GM18511 (cell line): Measurements from ENCODE around the gene NHEJ1.
A peak's percentile ranks its signal among the peaks of the same experiment; 100 is the strongest.
"Not testable (repeated sequence)": the region's sequence is repeated elsewhere in the genome, so short reads cannot be mapped to it uniquely, and the experiment has no call there.

Experiments used
- ATAC-seq: cut with Tn5 transposase; IDR thresholded peaks from one replicate; pipeline ENCODE4 v1.9.1; 2021; ENCODE audit warnings: mild to moderate bottlenecking, moderate library complexity; ENCODE audit not compliant: unreplicated experiment

NHEJ1 gene, protein sequence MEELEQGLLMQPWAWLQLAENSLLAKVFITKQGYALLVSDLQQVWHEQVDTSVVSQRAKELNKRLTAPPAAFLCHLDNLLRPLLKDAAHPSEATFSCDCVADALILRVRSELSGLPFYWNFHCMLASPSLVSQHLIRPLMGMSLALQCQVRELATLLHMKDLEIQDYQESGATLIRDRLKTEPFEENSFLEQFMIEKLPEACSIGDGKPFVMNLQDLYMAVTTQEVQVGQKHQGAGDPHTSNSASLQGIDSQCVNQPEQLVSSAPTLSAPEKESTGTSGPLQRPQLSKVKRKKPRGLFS

DNA sequence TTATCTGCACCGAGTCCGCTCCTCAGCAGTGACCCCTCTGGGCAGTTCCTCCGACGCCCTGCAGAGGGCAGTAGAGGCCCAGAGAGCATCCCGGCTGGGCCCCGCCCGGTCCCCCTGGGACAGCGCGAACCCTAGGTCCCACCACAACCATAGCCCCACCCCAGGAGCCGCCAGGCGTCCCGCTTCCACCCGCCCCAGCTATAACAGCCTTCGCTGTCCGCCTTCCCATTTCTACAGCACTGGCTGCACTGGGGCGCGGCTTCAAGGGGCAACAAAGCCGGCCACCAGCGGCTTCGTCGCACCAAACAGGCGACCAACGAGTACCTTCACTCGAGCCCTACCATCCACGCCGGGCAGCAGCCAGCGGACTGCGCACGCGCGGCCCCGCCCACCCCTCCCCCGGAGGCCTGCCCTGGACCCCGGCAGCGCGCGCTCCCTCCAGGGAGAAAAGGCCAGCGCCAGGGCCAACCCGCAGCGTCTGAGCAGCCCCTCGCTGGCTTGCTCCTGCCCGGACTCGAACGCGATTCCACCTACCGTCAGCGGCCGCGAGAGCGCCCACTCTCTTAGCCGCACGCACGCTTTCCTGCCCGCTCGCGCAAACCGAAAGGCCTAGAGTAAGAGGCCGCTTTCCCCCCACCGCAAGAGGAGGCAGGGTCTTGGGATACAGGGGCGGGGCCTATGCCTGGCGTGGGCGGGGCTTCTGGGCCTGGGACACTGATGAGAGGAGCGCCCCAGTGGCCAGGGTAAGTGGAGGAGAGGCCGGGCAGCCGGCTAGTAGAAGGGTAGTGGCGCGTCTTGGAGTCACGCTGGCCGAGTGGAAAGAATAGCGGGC is at the start of gene NHEJ1:
Gene NHEJ1 (minus strand): TSS at position 630 of the 832 bp plus-strand sequence. CDS start 2,453 bp downstream, outside the sequence.
- ATAC-seq: peak; percentile 89

DNA sequence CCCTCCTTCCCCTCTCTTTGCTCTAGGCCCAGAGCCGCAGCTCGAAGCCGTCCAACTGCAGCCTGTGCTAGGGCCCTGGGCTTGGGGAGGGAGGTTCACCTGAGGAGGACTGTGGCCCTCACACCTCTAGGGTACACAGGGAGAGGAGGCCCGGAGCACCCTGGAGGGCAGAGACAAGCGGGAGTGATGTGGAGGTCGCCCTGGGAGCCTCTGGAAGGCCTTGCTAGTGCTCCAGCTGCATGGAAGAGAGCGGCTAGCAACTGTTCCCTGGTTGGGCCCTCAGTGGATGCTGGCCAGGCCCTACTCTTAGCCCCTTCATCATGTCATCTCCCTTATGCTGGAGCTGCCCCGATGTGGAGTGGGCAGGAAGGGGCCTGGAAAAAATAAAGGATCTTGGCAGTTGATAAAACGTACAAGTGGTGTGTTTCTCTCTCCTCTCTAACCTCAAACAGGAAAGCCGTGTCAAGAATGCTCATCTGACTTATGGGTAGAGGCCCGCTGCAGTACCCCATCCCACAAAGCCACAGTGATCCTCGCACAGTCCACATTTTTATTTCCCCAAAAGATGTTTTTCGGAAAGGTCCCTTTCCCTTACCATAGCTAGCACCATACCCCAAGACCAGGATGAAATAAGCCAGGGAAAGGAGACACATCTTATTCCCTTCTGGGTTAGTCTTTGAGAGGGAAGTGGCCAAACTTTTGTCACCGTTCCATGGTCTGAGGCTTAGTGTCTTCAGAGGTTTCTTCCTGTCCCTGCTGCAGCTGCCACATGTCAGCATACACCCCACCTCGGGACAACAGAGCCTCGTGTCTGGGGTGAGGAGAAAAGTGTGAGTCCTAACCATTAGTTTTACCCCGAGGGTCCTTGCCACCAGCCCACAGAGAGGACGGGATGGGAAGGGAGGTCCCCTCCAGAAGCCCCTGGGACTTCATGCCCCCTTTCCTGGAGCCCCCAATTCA is 48.9 kb upstream of the NHEJ1 start:
- ATAC-seq: no peak

DNA sequence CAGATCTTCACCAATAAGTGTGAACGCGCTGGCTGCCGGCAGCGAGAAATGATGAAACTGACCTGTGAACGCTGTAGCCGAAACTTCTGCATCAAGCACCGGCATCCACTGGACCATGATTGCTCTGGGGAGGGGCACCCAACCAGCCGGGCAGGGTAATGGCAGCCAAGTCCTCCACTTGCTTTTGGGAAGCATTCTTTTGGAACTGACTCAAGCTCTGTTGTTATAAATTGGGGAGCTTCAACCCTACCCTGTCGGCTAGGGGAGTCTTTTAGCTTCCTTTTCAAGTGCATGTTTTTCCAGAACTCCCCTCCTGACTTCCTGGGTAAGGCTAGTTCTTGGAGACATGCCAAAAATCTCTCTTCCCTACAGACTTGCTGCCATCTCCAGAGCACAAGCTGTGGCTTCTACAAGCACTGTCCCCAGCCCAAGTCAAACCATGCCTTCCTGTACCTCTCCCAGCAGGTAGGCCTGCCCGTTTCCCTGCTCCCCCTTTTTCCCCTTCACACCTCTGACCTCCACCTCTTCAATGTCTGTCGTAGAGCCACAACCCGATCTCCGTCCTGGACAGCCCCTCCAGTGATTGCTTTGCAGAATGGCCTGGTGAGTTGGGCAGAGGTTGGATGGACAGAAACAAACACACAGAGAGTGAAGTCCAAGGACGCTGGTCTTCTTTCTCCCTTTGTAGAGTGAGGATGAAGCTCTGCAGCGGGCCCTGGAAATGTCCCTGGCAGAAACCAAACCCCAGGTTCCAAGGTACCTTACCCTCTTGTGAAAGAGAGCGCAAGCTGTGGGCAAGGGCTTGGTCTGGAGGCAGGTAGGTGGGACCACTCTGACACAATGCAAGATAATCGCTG is 47.5 kb upstream of the NHEJ1 start:
- ATAC-seq: no peak

DNA sequence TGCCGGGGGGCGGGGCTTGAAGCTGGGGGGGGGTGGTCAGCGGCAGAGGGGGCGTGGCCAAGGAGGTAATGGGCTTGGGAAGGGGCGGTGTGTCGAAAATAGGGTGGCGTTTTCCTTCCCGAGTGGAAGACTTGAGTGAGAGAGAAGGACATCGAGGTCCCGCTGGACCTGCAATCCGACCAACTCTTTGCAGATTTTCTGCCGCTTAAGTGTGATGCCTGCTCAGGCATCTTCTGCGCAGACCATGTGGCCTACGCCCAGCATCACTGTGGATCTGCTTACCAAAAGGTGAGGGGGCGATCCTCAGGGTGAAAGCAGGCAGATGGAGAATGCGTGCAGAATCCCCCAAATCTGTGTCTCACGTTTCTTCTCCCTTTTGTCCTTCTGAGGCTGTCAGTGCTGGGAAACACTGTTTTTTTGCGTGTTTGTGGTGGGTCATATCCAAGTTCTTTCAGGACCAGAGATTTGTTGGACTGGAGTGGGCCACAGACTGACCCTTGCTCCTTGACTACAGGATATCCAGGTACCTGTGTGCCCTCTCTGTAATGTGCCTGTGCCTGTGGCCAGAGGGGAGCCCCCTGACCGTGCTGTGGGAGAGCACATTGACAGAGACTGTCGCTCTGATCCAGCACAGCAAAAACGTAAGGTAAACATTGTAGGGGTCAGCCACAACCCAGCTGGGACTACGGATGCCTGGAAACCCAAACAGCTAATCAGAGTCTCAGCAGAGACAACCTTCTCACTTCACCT is 46.7 kb upstream of the NHEJ1 start:
- no peak for ATAC-seq

DNA sequence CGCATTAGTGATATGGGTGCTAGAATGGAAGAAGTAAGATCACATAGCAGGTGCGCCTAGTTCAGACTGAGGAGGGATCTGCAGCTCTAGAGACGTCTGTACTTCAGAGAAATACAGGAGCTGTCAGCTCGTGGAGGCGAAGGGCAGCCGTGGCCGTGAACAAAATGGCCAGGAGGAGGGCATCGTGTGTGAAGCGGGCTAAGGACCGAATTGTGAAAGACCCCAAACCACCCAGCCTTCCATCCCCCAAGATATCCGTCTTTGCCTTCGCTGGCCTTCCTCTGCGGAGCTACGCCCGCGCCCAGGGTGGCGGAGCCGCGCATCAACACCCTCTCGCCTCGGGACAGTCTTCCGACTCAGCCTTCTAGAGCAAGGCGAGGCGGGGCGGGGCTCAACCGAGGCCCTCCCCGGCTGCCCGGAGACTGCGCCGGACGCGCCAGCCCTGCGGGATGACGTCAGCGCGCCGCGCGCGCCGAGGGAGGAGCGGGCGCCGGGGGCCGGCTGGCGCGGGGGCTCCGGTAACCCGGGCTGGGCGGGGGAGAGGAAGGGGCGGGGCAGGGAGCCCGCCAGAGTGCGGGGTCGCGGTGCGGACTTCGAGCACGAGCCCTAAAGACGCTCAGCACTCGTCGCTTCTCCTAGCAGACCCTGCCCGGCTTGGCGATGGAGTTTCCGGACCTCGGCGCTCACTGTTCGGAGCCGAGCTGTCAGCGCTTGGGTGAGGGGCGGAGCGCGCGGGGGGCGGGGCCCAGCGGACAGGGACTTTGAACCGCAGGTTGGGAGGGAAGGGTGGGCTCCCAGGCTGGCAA is 45.9 kb upstream of the NHEJ1 start, which contains the start of gene ZFAND2B:
Gene ZFAND2B (plus strand): TSS at position 455 of the 806 bp plus-strand sequence. CDS start 206 bp downstream, at position 661.
- peak; percentile 99 for ATAC-seq

DNA sequence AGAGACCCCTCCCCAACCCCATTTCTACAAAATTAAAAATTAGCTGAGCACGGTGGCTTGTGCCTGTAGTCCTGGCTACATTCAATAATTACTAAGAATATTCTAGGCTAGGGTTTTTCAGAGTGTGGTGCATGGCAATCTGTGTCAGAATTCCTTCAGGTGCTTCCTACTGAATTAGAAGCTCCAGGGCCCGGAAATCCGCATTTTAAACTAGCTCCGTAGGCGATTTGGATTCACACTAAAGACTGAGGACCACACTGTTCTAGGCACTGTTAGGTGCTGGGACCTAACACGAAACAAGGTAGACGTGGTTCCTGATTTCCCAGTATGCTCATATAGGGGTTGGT is 45.3 kb upstream of the NHEJ1 start:
- ATAC-seq: no peak

DNA sequence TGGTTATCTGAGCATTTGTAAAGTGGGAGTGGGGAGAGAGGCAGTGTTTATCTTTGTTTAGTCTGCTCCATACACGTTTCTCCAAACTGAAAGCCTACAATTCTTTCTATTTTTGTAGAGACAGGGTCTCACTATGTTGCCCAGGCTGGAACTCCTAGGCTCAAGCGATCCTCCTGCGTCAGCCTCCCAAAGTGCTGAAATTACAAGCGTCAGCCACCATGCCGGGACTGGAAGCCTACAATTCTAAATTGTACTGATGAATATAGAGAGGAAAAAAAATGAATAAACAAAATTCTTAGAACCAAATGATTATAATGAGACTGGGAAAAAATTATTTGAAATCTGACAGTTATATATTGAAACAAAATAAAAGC is 44.5 kb upstream of the NHEJ1 start:
- no peak for ATAC-seq

DNA sequence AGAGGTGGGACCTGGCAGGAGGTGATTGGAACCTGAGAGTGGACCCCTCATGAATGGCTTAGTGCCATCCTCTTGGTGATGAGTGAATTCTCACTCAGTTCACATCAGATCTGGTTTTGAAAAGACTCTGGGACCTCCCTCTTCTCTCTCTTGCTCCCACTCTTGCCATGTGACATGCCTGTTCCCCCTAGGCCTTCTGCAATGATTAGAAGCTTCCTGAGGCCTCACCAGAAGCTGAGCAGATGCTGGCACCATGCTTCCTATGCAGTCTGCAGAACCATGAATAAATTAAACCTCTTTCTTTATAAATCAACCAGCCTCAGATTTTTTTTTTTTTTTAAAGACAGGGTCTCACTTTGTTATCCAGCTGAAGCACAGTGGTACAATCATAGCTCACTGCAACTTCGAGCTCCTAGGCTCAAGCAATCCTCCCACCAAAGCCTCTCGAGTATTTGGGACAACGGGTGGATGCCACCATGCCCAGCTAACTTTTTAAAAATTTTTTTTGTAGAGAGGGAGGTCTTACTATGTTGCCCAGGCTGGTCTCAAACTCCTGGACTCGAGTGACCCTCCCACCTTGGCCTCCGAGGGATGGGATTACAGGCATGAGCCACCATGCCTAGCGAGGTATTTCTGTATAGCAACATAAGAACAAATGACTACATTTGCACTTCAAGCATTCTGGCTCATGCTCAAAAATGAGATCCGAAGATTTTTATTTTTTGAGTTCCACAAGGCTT is 44.0 kb upstream of the NHEJ1 start:
- ATAC-seq: no peak

DNA sequence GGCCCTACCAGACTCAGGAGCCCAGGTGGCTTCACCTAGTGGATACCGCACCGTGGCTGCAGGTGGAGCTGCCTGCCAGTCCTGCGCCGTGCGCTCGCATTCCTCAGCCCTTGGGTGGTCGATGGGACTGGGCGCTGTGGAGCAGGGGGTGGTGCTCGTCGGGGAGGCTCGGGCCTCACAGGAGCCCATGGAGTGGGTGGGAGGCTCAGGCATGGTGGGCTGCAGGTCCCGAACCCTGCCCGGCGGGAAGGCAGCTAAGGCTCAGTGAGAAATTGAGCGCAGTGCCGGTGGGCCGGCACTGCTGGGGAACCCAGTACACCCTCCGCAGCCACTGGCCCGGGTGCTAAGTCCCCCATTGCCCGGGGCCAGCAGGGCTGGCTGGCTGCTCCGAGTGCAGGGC is 40.7 kb upstream of the NHEJ1 start:
- ATAC-seq: not testable (repeated sequence)

DNA sequence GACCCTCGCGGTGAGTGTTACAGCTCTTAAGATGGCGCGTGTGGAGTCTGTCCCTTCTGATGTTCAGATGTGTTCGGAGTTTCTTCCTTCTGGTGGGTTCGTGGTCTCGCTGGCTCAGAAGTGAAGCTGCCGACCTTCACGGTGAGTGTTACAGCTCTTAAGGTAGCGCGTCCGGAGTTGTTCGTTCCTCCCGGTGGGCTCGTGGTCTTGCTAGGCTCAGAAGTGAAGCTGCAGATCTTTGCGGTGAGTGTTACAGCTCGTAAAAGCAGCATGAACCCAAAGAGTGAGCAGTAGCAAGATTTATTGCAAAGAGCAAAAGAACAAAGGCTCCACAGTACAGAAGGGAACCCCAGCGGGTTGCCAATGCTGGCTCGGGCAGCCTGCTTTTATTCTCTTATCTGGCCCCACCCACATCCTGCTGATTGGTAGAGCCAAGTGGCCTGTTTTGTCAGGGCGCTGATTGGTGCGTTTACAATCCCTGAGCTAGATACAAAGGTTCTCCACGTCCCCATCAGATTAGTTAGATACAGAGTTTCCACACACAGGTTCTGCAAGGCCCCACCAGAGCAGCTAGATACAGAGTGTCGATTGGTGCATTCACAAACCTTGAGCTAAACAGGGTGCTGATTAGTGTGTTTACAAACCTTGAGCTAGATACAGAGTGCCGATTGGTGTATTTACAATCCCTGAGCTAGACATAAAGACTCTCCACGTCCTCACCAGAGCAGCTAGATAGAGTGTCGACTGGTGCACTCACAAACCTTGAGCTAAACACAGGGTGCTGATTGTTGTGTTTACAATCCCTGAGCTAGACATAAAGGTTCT is 40.1 kb upstream of the NHEJ1 start:
- ATAC-seq: not testable (repeated sequence)

DNA sequence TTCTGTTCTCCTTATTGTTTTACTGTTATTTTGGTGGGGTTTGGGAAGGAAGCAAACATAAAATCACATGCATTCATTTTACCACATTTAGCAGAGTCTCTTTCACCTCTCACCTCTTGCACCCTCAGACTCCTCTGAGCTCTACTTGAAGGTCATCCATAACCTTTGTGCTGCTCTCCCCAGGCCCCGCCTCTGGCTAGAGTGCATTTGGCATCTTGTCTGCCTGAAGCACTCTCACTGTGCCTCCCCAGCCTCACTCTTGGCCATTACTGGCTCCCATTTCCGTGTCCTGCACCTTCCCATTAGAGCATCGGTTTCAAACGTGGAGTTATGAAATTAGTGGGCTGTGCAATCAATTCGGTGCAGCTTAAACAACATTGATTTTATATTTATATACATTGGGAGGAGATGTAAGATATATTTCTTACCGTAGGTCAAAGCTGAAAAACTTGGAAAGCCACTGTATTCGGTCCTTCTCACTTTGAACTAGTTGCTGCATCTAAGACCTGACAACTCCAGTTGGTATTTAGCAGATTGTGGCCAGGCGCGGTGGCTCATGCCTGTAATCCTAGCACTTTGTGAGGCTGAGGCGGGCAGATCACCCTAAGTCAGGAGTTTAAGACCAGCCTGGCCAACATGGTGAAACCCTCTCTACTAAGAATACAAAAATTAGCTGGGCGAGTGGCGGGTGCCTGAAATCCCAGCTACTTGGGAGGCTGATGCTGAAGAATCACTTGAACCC is 39.0 kb upstream of the NHEJ1 start:
- ATAC-seq: no peak

DNA sequence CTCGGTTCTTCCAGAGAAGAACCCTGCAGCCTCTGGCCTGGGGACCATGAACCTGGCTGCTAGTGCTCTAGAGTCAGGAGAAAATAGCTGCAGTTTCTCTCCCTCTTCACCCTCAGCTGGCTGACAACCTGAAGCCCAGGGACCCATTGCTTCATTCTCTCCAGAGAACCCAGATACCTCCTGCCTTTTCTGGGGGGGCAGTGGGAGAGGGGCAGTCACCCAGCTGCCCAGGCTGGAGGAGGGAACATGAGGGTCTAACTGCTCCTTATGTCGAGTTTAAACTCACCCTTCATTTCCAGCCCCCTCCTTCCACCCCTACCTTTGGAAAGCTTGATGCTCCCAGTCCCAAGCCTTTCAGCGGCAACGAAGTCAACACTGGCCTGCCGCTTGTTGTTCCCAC is 38.4 kb upstream of the NHEJ1 start:
- no peak for ATAC-seq

DNA sequence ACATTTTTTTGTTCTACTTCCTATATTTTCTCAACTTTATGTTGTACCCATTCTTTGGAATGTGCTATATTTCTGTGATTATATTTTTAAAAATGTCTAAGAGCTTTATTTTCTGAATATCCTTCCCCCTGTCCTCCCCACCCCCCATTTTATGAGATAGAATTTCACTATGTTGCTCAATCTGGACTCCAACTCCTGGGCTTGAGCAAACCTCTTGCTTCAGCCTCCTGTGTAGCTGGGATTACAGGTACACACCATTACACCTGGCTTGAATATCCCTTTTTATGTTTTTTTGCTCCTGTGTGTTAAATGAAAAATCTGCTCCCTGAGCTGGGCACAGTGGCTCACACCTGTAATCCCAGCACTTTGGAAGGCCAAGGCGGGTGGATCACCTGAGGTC is 36.8 kb upstream of the NHEJ1 start:
- no peak for ATAC-seq

DNA sequence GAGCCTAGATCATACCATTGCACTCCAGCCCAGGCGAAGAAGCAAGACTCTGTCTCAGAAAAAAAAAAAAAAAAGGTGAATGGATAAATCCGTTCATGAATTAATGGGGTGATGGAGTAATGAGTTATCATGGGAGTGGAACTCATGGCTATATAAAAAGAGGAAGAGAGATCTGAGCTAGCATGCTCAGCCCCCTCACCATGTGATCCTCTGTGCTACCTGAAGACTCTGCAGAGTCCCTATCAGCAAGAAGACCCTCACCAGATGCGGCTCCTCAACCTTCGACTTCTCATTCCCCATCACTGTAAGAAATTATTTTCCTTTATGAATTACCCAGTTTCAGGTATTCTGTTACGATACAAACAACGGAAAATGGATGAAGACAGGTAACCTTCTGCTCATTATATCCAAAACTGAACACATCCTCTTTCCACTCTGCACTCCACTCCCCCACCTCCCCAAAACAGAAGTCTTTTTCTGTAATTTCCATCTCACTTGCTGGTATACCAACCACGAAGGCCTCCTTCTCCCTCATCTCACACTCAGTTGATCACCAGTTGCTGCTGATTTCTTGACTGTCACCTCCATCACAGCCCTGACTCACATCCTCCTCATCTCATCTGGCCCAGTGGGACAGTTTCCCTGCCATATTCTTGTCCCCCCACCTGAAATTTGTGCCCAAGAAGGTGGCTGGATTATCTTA is 26.3 kb upstream of the NHEJ1 start:
- ATAC-seq: no peak

DNA sequence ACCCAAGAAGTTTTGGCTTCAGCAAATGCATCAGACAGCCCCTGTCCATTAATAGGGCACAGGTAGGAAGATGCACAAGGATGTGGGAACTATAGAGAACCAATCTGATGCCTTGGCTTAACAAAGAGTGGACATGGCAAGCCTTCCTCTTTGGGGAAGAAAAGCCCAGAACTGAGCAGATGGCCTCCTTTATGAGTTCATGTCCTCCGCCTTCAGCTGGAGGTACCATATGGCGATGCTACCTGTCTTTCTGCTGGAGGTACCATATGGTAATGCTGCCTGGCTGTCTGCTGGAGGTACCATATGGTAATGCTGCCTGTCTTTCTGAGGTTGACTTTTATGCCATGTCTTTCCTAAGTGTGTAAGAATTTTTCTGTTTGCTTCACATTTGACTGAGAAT is 23.5 kb upstream of the NHEJ1 start:
- ATAC-seq: no peak
